Ascending aorta (tissue), 2 donors: ENCODE data around the gene MEN1. TPM values are rescaled to one million over a fixed set of nuclear protein-coding genes. Genes with fewer than 3 reads are reported as not detected.

ENCODE experiments used
- DNase-seq, 2 donors: peaks; one replicate each; pipeline ENCODE4 v3.0.0-alpha.2; 2019; ENCODE audit warnings: low spot score in 2 of 2
- H3K27ac ChIP-seq, 2 donors: fragments of 200-600 bp; sonication (generic); one replicate each; pipeline ENCODE4 v1.5.1; 2016 to 2017; ENCODE audit warnings: mild to moderate bottlenecking in 1 of 2
- H3K27me3 ChIP-seq: fragments of 200-600 bp; sonication (generic); one replicate; pipeline ENCODE4 v1.5.1; 2017
- H3K36me3 ChIP-seq, 2 donors: fragments of 200-600 bp; sonication (generic); one replicate each; pipeline ENCODE4 v1.5.1; 2016
- H3K4me1 ChIP-seq, 2 donors: fragments of 200-600 bp; sonication (generic); one replicate each; pipeline ENCODE4 v1.5.1; 2016 to 2017; ENCODE audit warnings: mild to moderate bottlenecking in 1 of 2
- H3K4me3 ChIP-seq, 2 donors: fragments of 200-600 bp; sonication (generic); one replicate each; pipeline ENCODE4 v1.5.1; 2016 to 2017; ENCODE audit warnings: mild to moderate bottlenecking in 1 of 2
- H3K9me3 ChIP-seq, 2 donors: fragments of 200-600 bp; sonication (generic); one replicate each; pipeline ENCODE4 v1.5.1; 2016
- CTCF ChIP-seq, 3 experiments: fragments of 200-600 bp in 2 of 3; fragments of 450-650 bp in 1 of 3; sonication (generic) in 2 of 3; IDR thresholded peaks; one replicate each; pipeline ENCODE4 v1.5.1; 2016 to 2019; ENCODE audit warnings: antibody characterized with exemption in 3 of 3, mild to moderate bottlenecking in 1 of 3, moderate library complexity in 1 of 3
- intact Hi-C: fragments of 100-400 bp; cut with DNase I; formaldehyde crosslinking; loops from one replicate; pipeline ENCODE4 v1.15.1; 2023
- total RNA-seq: library from RNA; depleted of rRNA; stranded (reverse); fragments of >200 nt; gene quantifications from one replicate; pipeline ENCODE4 v1.1.0, GENCODE V29; 2016

The MEN1 gene
- total RNA-seq, 1 donor from 2014 or later, result 36.6 TPM

- Histone ChIP-seq H3K4me3 (no peak overlapping the region), H3K27me3 (no peaks in the 10 kb centered on the region), H3K9me3 (no peaks in the 10 kb centered on the region), H3K27ac (no peak overlapping the region), H3K36me3 (no peaks in the 10 kb centered on the region), H3K4me1 (no peaks in the 10 kb centered on the region)
- intact Hi-C loops, result no loop called here
- TF ChIP-seq CTCF (IDR thresholded peaks at IDR 0.05), result no peak
- DNase-seq, result no peak
Observed at GRCh38 chr11:64835616-64836447, 25.5 kb upstream of the MEN1 start.

GRCh38 chr11:64834723-64835615, 24.6 kb upstream of the MEN1 start:
- H3K9me3 ChIP-seq, result no peaks in the 10 kb centered on the region
- no peak overlapping the region for H3K4me3 ChIP-seq
- intact Hi-C loops, result no loop called here
- DNase-seq, result no peak
- no peaks in the 10 kb centered on the region for H3K36me3 ChIP-seq
- H3K27me3 ChIP-seq, result no peaks in the 10 kb centered on the region
- TF ChIP-seq CTCF (IDR thresholded peaks at IDR 0.05), result no peak
- no peak overlapping the region for H3K27ac ChIP-seq
- H3K4me1 ChIP-seq, result no peaks in the 10 kb centered on the region

GRCh38 chr11:64834031-64834722, 23.8 kb upstream of the MEN1 start:
- DNase-seq, result no peak
- no peaks in the 10 kb centered on the region for H3K27me3 ChIP-seq
- intact Hi-C loops, result no loop called here
- TF ChIP-seq CTCF (IDR thresholded peaks at IDR 0.05), result no peak
- no peaks in the 10 kb centered on the region for H3K9me3 ChIP-seq
- no peak overlapping the region for H3K27ac ChIP-seq
- no peaks in the 10 kb centered on the region for H3K36me3 ChIP-seq
- no peaks in the 10 kb centered on the region for H3K4me1 ChIP-seq
- no peak overlapping the region for H3K4me3 ChIP-seq

- H3K4me1 ChIP-seq, result no peaks in the 10 kb centered on the region
- intact Hi-C loops, result no loop called here
- H3K9me3 ChIP-seq, result no peaks in the 10 kb centered on the region
- no peak overlapping the region for H3K4me3 ChIP-seq
- TF ChIP-seq CTCF (IDR thresholded peaks at IDR 0.05), result no peak
- H3K36me3 ChIP-seq, result no peaks in the 10 kb centered on the region
- DNase-seq, result no peak
- no peak overlapping the region for H3K27ac ChIP-seq
- no peaks in the 10 kb centered on the region for H3K27me3 ChIP-seq
Observed at GRCh38 chr11:64833509-64833908, 23.2 kb upstream of the MEN1 start.

GRCh38 chr11:64833198-64833502, 22.8 kb upstream of the MEN1 start:
- Histone ChIP-seq H3K9me3 (no peaks in the 10 kb centered on the region), H3K4me3 (no peak overlapping the region), H3K27ac (no peak overlapping the region), H3K27me3 (no peaks in the 10 kb centered on the region), H3K4me1 (no peaks in the 10 kb centered on the region), H3K36me3 (no peaks in the 10 kb centered on the region)
- TF ChIP-seq CTCF (IDR thresholded peaks at IDR 0.05), result no peak
- intact Hi-C loops, result no loop called here
- DNase-seq, result no peak
